ENCODE measurements around the gene GABARAPL2.

The GABARAPL2 gene

GRCh38 chr16:75566758-75567255 lies 628 bp downstream of the GABARAPL2 start:
- WGBS (ENCODE audit: extremely low coverage, insufficient coverage, low lambda C conversion rate), result no CpG with 5 or more reads among the region's 32 CpGs

GRCh38 chr16:75567911-75568310 lies 1.7 kb downstream of the GABARAPL2 start:
- WGBS (ENCODE audit: extremely low coverage, insufficient coverage, low lambda C conversion rate), result no CpG with 5 or more reads among the region's 4 CpGs
- Histone ChIP-seq H3K18ac (ENCODE audit: low read length) (no peak overlapping the region), H3K9ac (ENCODE audit: low read length) (no peak overlapping the region), H3K36me3 (ENCODE audit: control insufficient read depth, insufficient read depth, low read length) (peaks cover 11% of the 10 kb centered on the region), H4K8ac (ENCODE audit: low read depth, low read length) (no peak overlapping the region), H3K79me2 (ENCODE audit: control insufficient read depth, insufficient read depth, low read length) (peaks cover 7% of the 10 kb centered on the region), H3K23ac (ENCODE audit: low read length) (no peak overlapping the region), H2AK5ac (ENCODE audit: low read length) (no peak overlapping the region), H3K27ac (ENCODE audit: low read depth, low read length) (no peak overlapping the region), H2BK15ac (replicated peaks; ENCODE audit: low read depth) (no peak overlapping the region), H3K4me1 (ENCODE audit: control insufficient read depth, low read depth, low read length) (no peaks in the 10 kb centered on the region), H3K56ac (ENCODE audit: low read length) (no peak overlapping the region), H3K4me3 (ENCODE audit: low read length) (no peak overlapping the region), H3K4ac (ENCODE audit: low read depth, low read length) (no peak overlapping the region), H3K27me3 (ENCODE audit: insufficient read depth, low read length, poor library complexity) (no peaks in the 10 kb centered on the region), H3K79me1 (ENCODE audit: low read length) (peaks cover 12% of the 10 kb centered on the region), H2BK5ac (ENCODE audit: low read length) (no peak overlapping the region), H3K4me2 (ENCODE audit: low read length) (no peak overlapping the region), H2BK120ac (ENCODE audit: low read depth, low read length) (no peak overlapping the region), H4K5ac (ENCODE audit: low read length) (no peak overlapping the region)
- DNase-seq, result no peak

More at GRCh38 chr16:75566758-75567255, 628 bp downstream of the GABARAPL2 start:
- Histone ChIP-seq H3K4me1 (ENCODE audit: control insufficient read depth, low read depth, low read length) (no peaks in the 10 kb centered on the region), H3K23ac (ENCODE audit: low read length) (peak overlapping the region; percentile 97), H3K79me2 (ENCODE audit: control insufficient read depth, insufficient read depth, low read length) (peaks cover 7% of the 10 kb centered on the region), H2BK15ac (replicated peaks; ENCODE audit: low read depth) (no peak overlapping the region), H2AK5ac (ENCODE audit: low read length) (no peak overlapping the region), H3K27ac (ENCODE audit: low read depth, low read length) (no peak overlapping the region), H3K4me3 (ENCODE audit: low read length) (peak overlapping the region; percentile 88), H4K5ac (ENCODE audit: low read length) (no peak overlapping the region), H3K4ac (ENCODE audit: low read depth, low read length) (no peak overlapping the region), H2BK120ac (ENCODE audit: low read depth, low read length) (no peak overlapping the region), H3K36me3 (ENCODE audit: control insufficient read depth, insufficient read depth, low read length) (peaks cover 7% of the 10 kb centered on the region), H4K8ac (ENCODE audit: low read depth, low read length) (no peak overlapping the region), H3K4me2 (ENCODE audit: low read length) (peak overlapping the region; percentile 71), H3K18ac (ENCODE audit: low read length) (peak overlapping the region; percentile 96), H2BK5ac (ENCODE audit: low read length) (no peak overlapping the region), H3K56ac (ENCODE audit: low read length) (peak overlapping the region; percentile 93), H3K79me1 (ENCODE audit: low read length) (peaks cover 10% of the 10 kb centered on the region), H3K9ac (ENCODE audit: low read length) (peak overlapping the region; percentile 90), H3K27me3 (ENCODE audit: insufficient read depth, low read length, poor library complexity) (no peaks in the 10 kb centered on the region)
- no peak for DNase-seq

DNA sequence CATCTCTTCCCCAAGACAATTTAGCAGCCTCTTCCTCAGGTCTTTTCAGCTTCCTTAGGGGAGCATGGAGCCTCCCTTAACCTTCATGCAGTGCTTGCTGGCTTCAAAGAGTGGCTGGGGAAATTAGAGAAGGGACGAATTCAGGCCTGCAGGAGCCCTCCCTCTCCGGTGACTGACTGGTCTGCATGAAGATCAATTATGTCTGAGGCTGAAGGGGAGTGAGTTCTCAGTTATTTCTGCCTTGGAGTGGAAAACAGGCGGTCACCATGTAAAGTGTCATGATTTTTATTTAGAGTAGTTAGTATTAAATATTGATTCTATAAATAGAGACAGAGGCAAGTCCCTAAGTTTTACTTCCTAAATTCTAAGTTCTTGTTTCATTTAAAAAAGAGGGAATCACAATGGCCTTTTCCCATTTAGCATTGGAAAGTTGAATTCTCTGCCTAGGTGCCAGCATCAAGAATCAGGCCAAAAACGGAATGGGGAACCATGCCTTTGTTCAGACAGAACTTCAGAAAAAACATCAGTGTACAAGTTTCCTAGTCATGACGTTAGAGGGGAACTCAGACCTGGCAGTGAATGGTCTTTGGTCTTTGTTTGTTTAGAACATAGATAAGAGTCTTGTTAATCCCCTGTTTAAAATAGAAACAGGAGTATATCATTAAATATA lies 4.4 kb downstream of the GABARAPL2 start:
- H4K8ac ChIP-seq (ENCODE audit: low read depth, low read length), result no peak overlapping the region
- H3K79me1 ChIP-seq (ENCODE audit: low read length), result peaks cover 12% of the 10 kb centered on the region
- no peak overlapping the region for H2BK15ac ChIP-seq (replicated peaks; ENCODE audit: low read depth)
- no peak overlapping the region for H3K23ac ChIP-seq (ENCODE audit: low read length)
- no peak overlapping the region for H2BK120ac ChIP-seq (ENCODE audit: low read depth, low read length)
- no peak overlapping the region for H2AK5ac ChIP-seq (ENCODE audit: low read length)
- no peak overlapping the region for H3K18ac ChIP-seq (ENCODE audit: low read length)
- H3K9ac ChIP-seq (ENCODE audit: low read length), result no peak overlapping the region
- H3K4me3 ChIP-seq (ENCODE audit: low read length), result no peak overlapping the region
- no peak overlapping the region for H4K5ac ChIP-seq (ENCODE audit: low read length)
- no peak overlapping the region for H3K4me2 ChIP-seq (ENCODE audit: low read length)
- H3K27me3 ChIP-seq (ENCODE audit: insufficient read depth, low read length, poor library complexity), result no peaks in the 10 kb centered on the region
- no peak overlapping the region for H3K4ac ChIP-seq (ENCODE audit: low read depth, low read length)
- DNase-seq, result no peak
- H3K27ac ChIP-seq (ENCODE audit: low read depth, low read length), result no peak overlapping the region
- WGBS (ENCODE audit: extremely low coverage, insufficient coverage, low lambda C conversion rate), result no CpG with 5 or more reads among the region's 5 CpGs
- no peak overlapping the region for H3K56ac ChIP-seq (ENCODE audit: low read length)
- H3K36me3 ChIP-seq (ENCODE audit: control insufficient read depth, insufficient read depth, low read length), result peaks cover 13% of the 10 kb centered on the region
- H3K79me2 ChIP-seq (ENCODE audit: control insufficient read depth, insufficient read depth, low read length), result peaks cover 7% of the 10 kb centered on the region
- no peak overlapping the region for H2BK5ac ChIP-seq (ENCODE audit: low read length)
- no peaks in the 10 kb centered on the region for H3K4me1 ChIP-seq (ENCODE audit: control insufficient read depth, low read depth, low read length)

DNA sequence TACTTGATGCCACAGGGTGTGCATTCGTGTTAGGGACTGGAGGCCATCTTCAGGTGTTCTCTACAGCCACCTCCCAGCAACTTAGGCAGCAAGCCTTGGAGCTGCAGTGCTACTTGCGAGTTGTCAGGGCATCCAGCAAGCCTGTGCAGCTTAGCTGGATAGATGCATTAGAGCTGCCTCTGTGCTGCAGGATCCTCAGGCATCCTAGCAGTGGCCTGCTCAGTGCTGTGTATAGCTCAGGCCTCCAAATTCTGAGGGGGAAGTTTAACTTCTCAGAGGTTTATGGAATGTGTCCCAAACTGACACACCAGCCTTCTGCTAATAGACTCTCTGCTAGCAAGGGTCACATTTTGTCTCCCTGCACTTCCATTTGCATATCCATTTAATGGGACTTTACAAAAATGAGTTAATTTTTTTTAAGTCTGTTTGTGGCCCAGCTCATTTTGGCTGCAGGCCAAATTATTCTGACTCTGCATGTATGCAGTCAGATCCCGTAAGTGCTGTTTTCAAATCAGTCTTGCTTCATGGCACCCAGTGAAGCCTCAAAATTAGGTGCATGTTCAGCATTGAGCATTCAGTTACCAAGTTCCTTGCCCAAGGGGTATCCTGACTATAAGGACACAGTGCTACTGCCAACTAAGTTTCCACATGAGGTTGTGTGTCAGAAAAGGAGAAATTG lies 6.8 kb downstream of the GABARAPL2 start:
- H3K23ac ChIP-seq (ENCODE audit: low read length), result no peak overlapping the region
- no peak overlapping the region for H2AK5ac ChIP-seq (ENCODE audit: low read length)
- H4K8ac ChIP-seq (ENCODE audit: low read depth, low read length), result no peak overlapping the region
- H2BK15ac ChIP-seq (replicated peaks; ENCODE audit: low read depth), result no peak overlapping the region
- H3K79me1 ChIP-seq (ENCODE audit: low read length), result peaks cover 4% of the 10 kb centered on the region
- H3K27me3 ChIP-seq (ENCODE audit: insufficient read depth, low read length, poor library complexity), result no peaks in the 10 kb centered on the region
- no peak overlapping the region for H2BK120ac ChIP-seq (ENCODE audit: low read depth, low read length)
- no peak overlapping the region for H3K9ac ChIP-seq (ENCODE audit: low read length)
- no CpG with 5 or more reads among the region's 3 CpGs for WGBS (ENCODE audit: extremely low coverage, insufficient coverage, low lambda C conversion rate)
- no peaks in the 10 kb centered on the region for H3K79me2 ChIP-seq (ENCODE audit: control insufficient read depth, insufficient read depth, low read length)
- H4K5ac ChIP-seq (ENCODE audit: low read length), result no peak overlapping the region
- H3K4me2 ChIP-seq (ENCODE audit: low read length), result no peak overlapping the region
- no peak overlapping the region for H3K27ac ChIP-seq (ENCODE audit: low read depth, low read length)
- no peaks in the 10 kb centered on the region for H3K4me1 ChIP-seq (ENCODE audit: control insufficient read depth, low read depth, low read length)
- DNase-seq, result no peak
- no peak overlapping the region for H3K4ac ChIP-seq (ENCODE audit: low read depth, low read length)
- H3K36me3 ChIP-seq (ENCODE audit: control insufficient read depth, insufficient read depth, low read length), result peaks cover 15% of the 10 kb centered on the region
- no peak overlapping the region for H3K4me3 ChIP-seq (ENCODE audit: low read length)
- no peak overlapping the region for H3K18ac ChIP-seq (ENCODE audit: low read length)
- no peak overlapping the region for H3K56ac ChIP-seq (ENCODE audit: low read length)
- no peak overlapping the region for H2BK5ac ChIP-seq (ENCODE audit: low read length)

DNA sequence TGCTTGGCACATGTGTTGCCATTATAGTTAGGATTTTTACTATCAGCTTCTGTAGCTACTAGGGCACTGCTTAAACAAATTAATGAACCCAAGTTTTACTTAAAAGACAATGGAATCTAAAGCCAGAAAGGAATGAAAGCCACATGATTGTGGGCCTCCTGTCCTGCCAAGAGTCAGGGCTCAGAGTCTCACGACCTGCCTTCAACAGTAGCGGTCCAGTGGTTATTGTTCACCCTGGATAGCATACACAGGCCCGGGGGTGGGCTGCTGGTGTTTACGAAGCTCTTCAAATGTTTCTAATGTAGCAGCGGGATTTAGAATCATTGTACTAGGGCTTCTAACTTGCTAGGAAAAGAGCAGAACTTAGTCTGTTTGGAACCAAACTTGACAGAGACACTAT lies 7.8 kb downstream of the GABARAPL2 start:
- no peak for DNase-seq
- no peak overlapping the region for H4K5ac ChIP-seq (ENCODE audit: low read length)
- no peaks in the 10 kb centered on the region for H3K79me2 ChIP-seq (ENCODE audit: control insufficient read depth, insufficient read depth, low read length)
- peaks cover 13% of the 10 kb centered on the region for H3K36me3 ChIP-seq (ENCODE audit: control insufficient read depth, insufficient read depth, low read length)
- no peak overlapping the region for H3K23ac ChIP-seq (ENCODE audit: low read length)
- no peak overlapping the region for H3K4me3 ChIP-seq (ENCODE audit: low read length)
- H2AK5ac ChIP-seq (ENCODE audit: low read length), result no peak overlapping the region
- no peak overlapping the region for H3K9ac ChIP-seq (ENCODE audit: low read length)
- no peak overlapping the region for H4K8ac ChIP-seq (ENCODE audit: low read depth, low read length)
- H2BK5ac ChIP-seq (ENCODE audit: low read length), result no peak overlapping the region
- no peak overlapping the region for H3K4ac ChIP-seq (ENCODE audit: low read depth, low read length)
- WGBS (ENCODE audit: extremely low coverage, insufficient coverage, low lambda C conversion rate), result no CpG with 5 or more reads among the region's 5 CpGs
- no peaks in the 10 kb centered on the region for H3K27me3 ChIP-seq (ENCODE audit: insufficient read depth, low read length, poor library complexity)
- no peak overlapping the region for H3K56ac ChIP-seq (ENCODE audit: low read length)
- no peak overlapping the region for H2BK15ac ChIP-seq (replicated peaks; ENCODE audit: low read depth)
- no peak overlapping the region for H3K4me2 ChIP-seq (ENCODE audit: low read length)
- H3K27ac ChIP-seq (ENCODE audit: low read depth, low read length), result no peak overlapping the region
- no peak overlapping the region for H3K18ac ChIP-seq (ENCODE audit: low read length)
- H3K4me1 ChIP-seq (ENCODE audit: control insufficient read depth, low read depth, low read length), result no peaks in the 10 kb centered on the region
- H3K79me1 ChIP-seq (ENCODE audit: low read length), result peaks cover 4% of the 10 kb centered on the region
- H2BK120ac ChIP-seq (ENCODE audit: low read depth, low read length), result no peak overlapping the region

All from mesendoderm (in vitro differentiated cells).